AG04450 (cell line): ENCODE results near the gene PCDHA1. TPM values are rescaled to one million over a fixed set of nuclear protein-coding genes. Genes with fewer than 3 reads are reported as not detected.
"Not testable (repeated sequence)": the region's sequence is repeated elsewhere in the genome, so short reads cannot be mapped to it uniquely, and the experiment has no call there.

ENCODE experiments used
- CTCF ChIA-PET: fragments of 300-600, 350-600 bp; formaldehyde crosslinking; extraction: SDS; loops from one replicate; lab custom pipeline; 2022; ENCODE audit warnings: antibody characterized with exemption, inconsistent platforms; lab: Charles Lee
- POLR2A ChIA-PET: fragments of 350-600 bp; formaldehyde crosslinking; extraction: SDS; loops from one replicate; lab custom pipeline; 2021; ENCODE audit warnings: antibody characterized with exemption, inconsistent platforms; lab: Yijun Ruan, JAX
- DNase-seq: peaks from one replicate; pipeline ENCODE4 v3.0.0-alpha.2; 2011; ENCODE audit warnings: low read depth, low spot score
- H3K27ac ChIP-seq: one replicate; pipeline ENCODE4 v1.5.1; 2012; ENCODE audit warnings: low read depth, low read length, control low read depth
- H3K27me3 ChIP-seq: one replicate; pipeline ENCODE4 v1.6.0; 2012; ENCODE audit warnings: low read length; ENCODE audit not compliant: control insufficient read depth, insufficient read depth
- H3K4me3 ChIP-seq: 2 replicates; pipeline ENCODE4 v1.5.1; 2011; ENCODE audit warnings: mild to moderate bottlenecking, low read depth, low read length, control low read depth
- H3K9me3 ChIP-seq: 2 replicates; pipeline ENCODE4 v1.5.1; 2012; ENCODE audit warnings: low read length; ENCODE audit not compliant: control insufficient read depth, insufficient read depth
- CTCF ChIP-seq: IDR thresholded peaks from 2 replicates; pipeline ENCODE4 v1.5.1; 2011; ENCODE audit warnings: low read depth, low read length, control low read depth, inconsistent platforms
- polyA plus RNA-seq: library from polyadenylated mRNA; depleted of rRNA; stranded (reverse); fragments of >200 nt; gene quantifications from 2 replicates; pipeline ENCODE4 v1.2.3, GENCODE V29; 2011

The PCDHA1 gene
- polyA plus RNA-seq, 1 experiment, result 0.09 TPM

- ChIA-PET CTCF (no interaction called here), POLR2A (no interaction called here)
- TF ChIP-seq CTCF, result no peak
Observed at GRCh38 chr5:140767444-140767843, 18.5 kb upstream of the PCDHA1 start.

GRCh38 chr5:140780512-140780911 is 5.4 kb upstream of the PCDHA1 start:
- DNase-seq, result no peak
- no peak overlapping the region for H3K27ac ChIP-seq
- H3K27me3 ChIP-seq, result no peaks in the 10 kb centered on the region
- no peak overlapping the region for H3K4me3 ChIP-seq
- peaks cover 33% of the 10 kb centered on the region for H3K9me3 ChIP-seq
- ChIA-PET POLR2A (no interaction called here), CTCF (no interaction called here)
- TF ChIP-seq CTCF, result no peak

More at GRCh38 chr5:140767444-140767843, 18.5 kb upstream of the PCDHA1 start:
- H3K27me3 ChIP-seq, result no peaks in the 10 kb centered on the region
- H3K4me3 ChIP-seq, result no peak overlapping the region
- no peak overlapping the region for H3K27ac ChIP-seq
- DNase-seq, result no peak
- H3K9me3 ChIP-seq, result peaks cover 30% of the 10 kb centered on the region

GRCh38 chr5:140787422-140787821 is 1.5 kb downstream of the PCDHA1 start:
- CTCF ChIA-PET, POLR2A ChIA-PET, H3K4me3 ChIP-seq, H3K27ac ChIP-seq, DNase-seq, H3K27me3 ChIP-seq: not testable (repeated sequence)
- H3K9me3 ChIP-seq, result peaks cover 38% of the 10 kb centered on the region

GRCh38 chr5:140787849-140788504 is 2.0 kb downstream of the PCDHA1 start:
- H3K4me3 ChIP-seq, POLR2A ChIA-PET, H3K27ac ChIP-seq, CTCF ChIA-PET, H3K27me3 ChIP-seq, DNase-seq: not testable (repeated sequence)
- peaks cover 35% of the 10 kb centered on the region for H3K9me3 ChIP-seq

- TF ChIP-seq CTCF, result no peak
- no peak overlapping the region for H3K4me3 ChIP-seq
- DNase-seq, result no peak
- CTCF ChIA-PET, result no interaction called here
- H3K9me3 ChIP-seq, result peaks cover 33% of the 10 kb centered on the region
- POLR2A ChIA-PET, result no interaction called here
- no peaks in the 10 kb centered on the region for H3K27me3 ChIP-seq
- H3K27ac ChIP-seq, result no peak overlapping the region
Observed at GRCh38 chr5:140791089-140791488, 5.1 kb downstream of the PCDHA1 start.

GRCh38 chr5:140794595-140795258 is 8.8 kb downstream of the PCDHA1 start, which contains the start of gene PCDHA2:
PCDHA2 (plus strand) TSS chr5:140794852.
- ChIA-PET CTCF (no interaction called here), POLR2A (no interaction called here)
- DNase-seq, result no peak

More at GRCh38 chr5:140794595-140795258, 8.8 kb downstream of the PCDHA1 start, which contains the start of gene PCDHA2:
- Histone ChIP-seq H3K27ac (no peak within 1 kb of the TSS), H3K4me3 (no peak within 1 kb of the TSS), H3K27me3 (no peaks in the 10 kb centered on the region), H3K9me3 (peaks cover 19% of the 10 kb centered on the region)
- TF ChIP-seq CTCF, result no peak
